A549 (cell line): ENCODE measurements around the gene HSD17B4.

ENCODE experiments used
- CBX2 ChIP-seq: fragments of 200-600 bp; sonication (generic); IDR thresholded peaks from 2 replicates; pipeline ENCODE4 v1.6.1; 2016; ENCODE audit warnings: low read depth, mild to moderate bottlenecking, borderline replicate concordance
- CBX8 ChIP-seq: fragments of 200-600 bp; sonication (generic); IDR thresholded peaks from 2 replicates; pipeline ENCODE4 v1.6.1; 2016
- CTCF ChIP-seq: fragments of >200 bp; sonication (Bioruptor Twin); formaldehyde crosslinking; IDR thresholded peaks from 3 replicates; pipeline ENCODE4 v1.5.1; 2016
- EP300 ChIP-seq, 2 experiments: fragments of >200 bp; sonication (Bioruptor Twin); formaldehyde crosslinking; IDR thresholded peaks; 2 replicates in 1 of 2; 3 replicates in 1 of 2; pipeline ENCODE4 v1.6.1; 2016 to 2017
- HOXA7 ChIP-seq: fragments of 250-450 bp; sonication (Bioruptor Pico); IDR thresholded peaks from 2 replicates; pipeline ENCODE4 v1.5.0; 2020; ENCODE audit warnings: mild to moderate bottlenecking, moderate library complexity
- MAZ ChIP-seq: fragments of 150-350 bp; IDR thresholded peaks from 2 replicates; pipeline ENCODE4 v1.6.1; 2014; ENCODE audit warnings: antibody characterized with exemption, low read depth, low read length, borderline replicate concordance
- POLR2A ChIP-seq: IDR thresholded peaks from 2 replicates; pipeline ENCODE4 v1.6.1; 2012; ENCODE audit warnings: mild to moderate bottlenecking, low read length
- POLR2AphosphoS2 ChIP-seq: conservative IDR thresholded peaks from 2 replicates; pipeline ENCODE4 v1.6.1; 2012; ENCODE audit warnings: low read length, improper control_type of control experiment, inconsistent platforms
- RNF2 ChIP-seq: fragments of 200-600 bp; sonication (generic); IDR thresholded peaks from 2 replicates; pipeline ENCODE4 v1.6.1; 2016; ENCODE audit warnings: low read depth, mild to moderate bottlenecking, antibody characterized with exemption, moderate library complexity, borderline replicate concordance
- TF ChIP-seq, protein P1 (sequence below): fragments of 450-650 bp; IDR thresholded peaks from 2 replicates; pipeline ENCODE4 v1.6.1; 2014; ENCODE audit warnings: antibody characterized with exemption

- TF ChIP-seq POLR2A (no peak), CTCF (no peak), RNF2 (no peak), CBX2 (no peak), CBX8 (no peak), POLR2AphosphoS2 (no peak), MAZ (no peak), EP300 (IDR thresholded peaks at IDR 0.05) (no peak), HOXA7 (CRISPR knock-in tag) (no peak)
- TF ChIP-seq, protein P1, sequence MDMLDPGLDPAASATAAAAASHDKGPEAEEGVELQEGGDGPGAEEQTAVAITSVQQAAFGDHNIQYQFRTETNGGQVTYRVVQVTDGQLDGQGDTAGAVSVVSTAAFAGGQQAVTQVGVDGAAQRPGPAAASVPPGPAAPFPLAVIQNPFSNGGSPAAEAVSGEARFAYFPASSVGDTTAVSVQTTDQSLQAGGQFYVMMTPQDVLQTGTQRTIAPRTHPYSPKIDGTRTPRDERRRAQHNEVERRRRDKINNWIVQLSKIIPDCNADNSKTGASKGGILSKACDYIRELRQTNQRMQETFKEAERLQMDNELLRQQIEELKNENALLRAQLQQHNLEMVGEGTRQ = no peak
These were observed 33.6 kb upstream of the HSD17B4 start for GRCh38 chr5:119418606-119419100.
